Erythroblast (primary cell): ENCODE measurements around the gene SIX3.

ENCODE experiments used
- DNase-seq, 2 experiments: peaks; one replicate each; lab custom pipeline; 2025; lab: John Stamatoyannopoulos, UW
- GATA1 ChIP-seq: IDR thresholded peaks from 2 replicates; pipeline ENCODE4 v1.6.1; 2011; ENCODE audit warnings: low read depth, mild to moderate bottlenecking, control low read depth, low read length, moderate library complexity
- POLR2A ChIP-seq: IDR thresholded peaks from 2 replicates; pipeline ENCODE4 v1.6.1; 2011; ENCODE audit warnings: mild to moderate bottlenecking, low read length

SIX3 gene

GRCh38 chr2:44989176-44989575 lies 47.7 kb downstream of the SIX3 start:
- TF ChIP-seq POLR2A (no peak), GATA1 (no peak)
- DNase-seq: no peak

GRCh38 chr2:44994377-44994776 lies 52.9 kb downstream of the SIX3 start:
- TF ChIP-seq GATA1: no peak
- TF ChIP-seq POLR2A: no peak
- no peak for DNase-seq
